Colonic mucosa (tissue), 4 donors: ENCODE results near the gene ARL14. TPM values are rescaled to one million over a fixed set of nuclear protein-coding genes. Genes with fewer than 3 reads are reported as not detected.

Source experiments
- DNase-seq: peaks from one replicate; pipeline ENCODE4 v3.0.0-alpha.2; 2020
- H3K27ac ChIP-seq: fragments of 200-600 bp; one replicate; pipeline ENCODE4 v1.8.0; 2021
- H3K27me3 ChIP-seq: fragments of 200-600 bp; one replicate; pipeline ENCODE4 v1.8.0; 2021
- H3K36me3 ChIP-seq: fragments of 200-600 bp; one replicate; pipeline ENCODE4 v1.8.0; 2021
- H3K4me1 ChIP-seq: fragments of 200-600 bp; one replicate; pipeline ENCODE4 v1.8.0; 2021; ENCODE audit warnings: mild to moderate bottlenecking
- H3K4me3 ChIP-seq: fragments of 200-600 bp; one replicate; pipeline ENCODE4 v1.8.0; 2021
- H3K9ac ChIP-seq, 2 donors: one replicate each; pipeline ENCODE4 v1.7.0; 2013; ENCODE audit warnings: control low read depth in 2 of 2, low read depth in 2 of 2, low read length in 2 of 2
- H3K9me3 ChIP-seq: fragments of 200-600 bp; one replicate; pipeline ENCODE4 v1.8.0; 2021
- CTCF ChIP-seq: fragments of 200-600 bp; IDR thresholded peaks from one replicate; pipeline ENCODE4 v1.8.0; 2022; ENCODE audit warnings: antibody characterized with exemption, mild to moderate bottlenecking
- intact Hi-C: fragments of 100-400 bp; cut with DNase I; formaldehyde crosslinking; loops from one replicate; pipeline ENCODE4 v1.14.1; 2022
- total RNA-seq, 2 donors: library from RNA; stranded (reverse); fragmentation: NEBNext Ultra II Directional in 1 of 2; extraction: Animal tissue kit (Norgen Biotek cat#: 25700) in 1 of 2; gene quantifications; one replicate each; pipeline ENCODE4 v1.2.1, GENCODE V29; 2021
- donor health status: healthy.
- donor health status: DM: no; HTN: no; CAD: no.
- donor health status: DM: no; HTN: no; CAD: no.

Gene ARL14
- total RNA-seq, result 10 to 100 TPM; 17.6 to 44.1 TPM

GRCh38 chr3:160676547-160677303, at the start of gene ARL14:
Gene ARL14, plus strand, starts transcription at chr3:160677160. Its CDS starts 187 bp downstream, at chr3:160677347.
- H3K4me1 ChIP-seq, result no peaks in the 10 kb centered on the region
- no peaks in the 10 kb centered on the region for H3K9me3 ChIP-seq
- H3K4me3 ChIP-seq, result peak within 1 kb of the TSS; percentile 42
- intact Hi-C loops, result no loop called here
- DNase-seq, result peak; percentile 83
- TF ChIP-seq CTCF, result no peak
- no peaks in the 10 kb centered on the region for H3K27me3 ChIP-seq
- H3K9ac ChIP-seq, result peak within 1 kb of the TSS; percentile 38 to 76
- peak within 1 kb of the TSS; percentile 89 for H3K27ac ChIP-seq
- no peaks in the 10 kb centered on the region for H3K36me3 ChIP-seq

GRCh38 chr3:160629491-160629890, 47.5 kb upstream of the ARL14 start:
- no peaks in the 10 kb centered on the region for H3K27me3 ChIP-seq
- DNase-seq, result no peak
- H3K36me3 ChIP-seq, result no peaks in the 10 kb centered on the region
- no peak overlapping the region for H3K27ac ChIP-seq
- intact Hi-C loops, result no loop called here
- H3K4me1 ChIP-seq, result no peaks in the 10 kb centered on the region
- no peak overlapping the region for H3K4me3 ChIP-seq
- no peak for TF ChIP-seq CTCF
- H3K9me3 ChIP-seq, result no peaks in the 10 kb centered on the region
- H3K9ac ChIP-seq, result no peak overlapping the region

GRCh38 chr3:160633361-160634083, 43.4 kb upstream of the ARL14 start:
- TF ChIP-seq CTCF, result no peak
- Histone ChIP-seq H3K4me3 (no peak overlapping the region), H3K9ac (no peak overlapping the region), H3K4me1 (no peaks in the 10 kb centered on the region), H3K27ac (no peak overlapping the region), H3K27me3 (no peaks in the 10 kb centered on the region), H3K9me3 (no peaks in the 10 kb centered on the region), H3K36me3 (no peaks in the 10 kb centered on the region)
- intact Hi-C loops, result no loop called here
- no peak for DNase-seq

- Histone ChIP-seq H3K36me3 (no peaks in the 10 kb centered on the region), H3K27ac (no peak overlapping the region), H3K27me3 (no peaks in the 10 kb centered on the region), H3K4me1 (no peaks in the 10 kb centered on the region), H3K9me3 (no peaks in the 10 kb centered on the region), H3K4me3 (no peak overlapping the region), H3K9ac (no peak overlapping the region)
- TF ChIP-seq CTCF, result no peak
- intact Hi-C loops, result no loop called here
- DNase-seq, result no peak
These were observed 41.7 kb upstream of the ARL14 start for GRCh38 chr3:160635213-160635612.

- Histone ChIP-seq H3K4me3 (no peak overlapping the region), H3K9me3 (no peaks in the 10 kb centered on the region), H3K27me3 (no peaks in the 10 kb centered on the region), H3K9ac (no peak overlapping the region), H3K4me1 (no peaks in the 10 kb centered on the region), H3K36me3 (no peaks in the 10 kb centered on the region), H3K27ac (no peak overlapping the region)
- no peak for DNase-seq
- intact Hi-C loops, result no loop called here
- TF ChIP-seq CTCF, result no peak
These were observed 39.9 kb upstream of the ARL14 start for GRCh38 chr3:160637086-160637485.
